ENCODE measurements around the gene NANOS2.
"Not testable (repeated sequence)": the region's sequence is repeated elsewhere in the genome, so short reads cannot be mapped to it uniquely, and the experiment has no call there.

NANOS2 gene

DNA sequence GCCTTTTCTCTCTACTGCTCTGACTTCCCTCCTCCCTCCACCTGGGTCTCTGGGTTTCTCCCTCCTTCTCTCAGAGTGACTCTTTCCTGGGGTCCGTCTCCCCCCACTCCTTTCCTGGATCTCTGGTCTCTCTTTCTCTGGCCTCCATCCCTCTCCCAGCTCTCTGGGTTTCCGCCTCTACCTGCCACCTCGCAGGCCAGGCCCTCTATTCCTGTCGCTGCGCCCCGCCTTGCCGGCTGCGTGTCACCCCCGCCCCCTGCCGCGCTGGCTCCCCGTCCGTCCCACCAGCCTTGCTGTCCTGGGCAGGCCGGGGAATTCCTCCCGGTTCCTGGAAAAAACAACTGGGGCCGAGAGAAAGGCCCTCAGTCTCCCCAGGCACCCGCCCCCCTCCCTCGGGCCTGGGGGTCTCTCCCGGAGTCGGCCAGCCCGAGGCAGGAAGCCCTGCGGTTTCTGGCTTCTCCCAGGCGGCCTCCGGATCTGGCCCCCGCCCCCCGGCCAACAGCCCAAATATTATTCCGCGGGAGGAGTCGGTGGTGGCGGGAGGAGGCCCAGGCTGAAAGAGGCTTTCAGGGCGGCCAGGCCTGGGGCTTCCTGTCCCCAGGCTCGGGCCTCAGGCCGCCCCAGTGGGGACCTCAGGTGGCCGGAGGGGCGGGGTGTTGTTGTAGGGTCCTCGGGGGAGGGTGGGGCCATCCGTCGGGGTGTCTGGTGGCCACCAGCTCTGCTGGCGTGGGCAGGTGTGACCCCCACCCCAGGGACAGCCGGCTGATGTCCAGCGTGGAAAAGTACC lies 38.0 kb downstream of the NANOS2 start:
- H3K27ac ChIP-seq (ENCODE audit: low read depth in 2 of 2, low read length in 2 of 2) = peak overlapping the region; percentile 78 to 87
- peak overlapping the region in 1 of 2 donors; percentile 38 for H3K4me3 ChIP-seq (ENCODE audit: low read length in 2 of 2)

DNA sequence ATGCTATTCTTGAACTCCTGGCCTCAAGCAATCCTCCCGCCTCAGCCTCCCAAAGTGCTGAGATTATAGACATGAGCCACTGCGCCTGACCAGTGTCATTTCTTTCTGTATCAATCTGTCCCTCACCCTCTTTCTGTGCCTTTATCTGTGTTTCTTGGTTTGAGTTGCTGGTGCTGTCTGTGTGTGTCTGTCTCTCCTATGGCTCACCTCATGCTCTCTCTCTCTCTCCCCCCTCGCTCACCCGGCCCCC lies 38.5 kb downstream of the NANOS2 start:
- Histone ChIP-seq H3K9ac (ENCODE audit: low read depth in 1 of 2, low read length in 2 of 2) (peak overlapping the region in 1 of 2 donors; percentile 67), H3K4me1 (ENCODE audit: control insufficient read depth in 2 of 2, insufficient read depth in 2 of 2, low read length in 2 of 2) (peaks cover 21 to 45% of the 10 kb centered on the region in 2 donors), H3K9me3 (ENCODE audit: control insufficient read depth in 2 of 2, low read length in 2 of 2) (no peaks in the 10 kb centered on the region), H3K4me3 (ENCODE audit: low read length in 2 of 2) (peak overlapping the region in 1 of 2 donors; percentile 38), H3K36me3 (ENCODE audit: control insufficient read depth in 2 of 2, insufficient read depth in 2 of 2, low read length in 2 of 2) (peaks cover 4 to 15% of the 10 kb centered on the region in 2 donors), H3K27me3 (ENCODE audit: control insufficient read depth in 2 of 2, insufficient read depth in 2 of 2, low read length in 2 of 2) (no peaks in the 10 kb centered on the region), H3K27ac (ENCODE audit: low read depth in 2 of 2, low read length in 2 of 2) (peak overlapping the region; percentile 78 to 87)

More for the DNA sequence above, 38.0 kb downstream of the NANOS2 start:
- Histone ChIP-seq H3K4me1 (ENCODE audit: control insufficient read depth in 2 of 2, insufficient read depth in 2 of 2, low read length in 2 of 2) (peaks cover 26 to 50% of the 10 kb centered on the region in 2 donors), H3K9me3 (ENCODE audit: control insufficient read depth in 2 of 2, low read length in 2 of 2) (no peaks in the 10 kb centered on the region), H3K27me3 (ENCODE audit: control insufficient read depth in 2 of 2, insufficient read depth in 2 of 2, low read length in 2 of 2) (no peaks in the 10 kb centered on the region), H3K36me3 (ENCODE audit: control insufficient read depth in 2 of 2, insufficient read depth in 2 of 2, low read length in 2 of 2) (peaks cover 4 to 15% of the 10 kb centered on the region in 2 donors), H3K9ac (ENCODE audit: low read depth in 1 of 2, low read length in 2 of 2) (peak overlapping the region in 1 of 2 donors; percentile 67)

DNA sequence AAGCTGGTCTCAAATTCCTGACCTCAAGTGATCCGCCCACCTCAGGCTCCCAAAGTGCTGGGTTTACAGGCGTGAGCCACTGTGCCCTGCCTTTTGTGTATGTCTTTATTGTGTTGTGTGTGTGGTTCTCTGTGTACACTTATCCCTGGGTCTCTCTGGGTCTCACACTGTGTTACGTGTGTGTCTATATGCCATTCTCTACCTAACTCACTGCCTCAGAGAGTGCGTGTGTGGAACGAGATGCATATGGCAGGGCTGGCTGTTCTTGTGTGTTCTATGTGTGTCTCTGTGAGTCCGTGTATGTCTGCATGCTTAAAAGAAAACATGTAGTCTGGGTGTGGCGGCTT lies 40.0 kb downstream of the NANOS2 start:
- no peak overlapping the region for H3K4me3 ChIP-seq (ENCODE audit: low read length in 2 of 2)
- H3K4me1 ChIP-seq (ENCODE audit: control insufficient read depth in 2 of 2, insufficient read depth in 2 of 2, low read length in 2 of 2) = peaks cover 19 to 44% of the 10 kb centered on the region in 2 donors
- H3K36me3 ChIP-seq (ENCODE audit: control insufficient read depth in 2 of 2, insufficient read depth in 2 of 2, low read length in 2 of 2) = peaks cover 6 to 15% of the 10 kb centered on the region in 2 donors
- H3K9ac ChIP-seq (ENCODE audit: low read depth in 1 of 2, low read length in 2 of 2) = no peak overlapping the region
- no peaks in the 10 kb centered on the region for H3K27me3 ChIP-seq (ENCODE audit: control insufficient read depth in 2 of 2, insufficient read depth in 2 of 2, low read length in 2 of 2)
- no peaks in the 10 kb centered on the region for H3K9me3 ChIP-seq (ENCODE audit: control insufficient read depth in 2 of 2, low read length in 2 of 2)
- H3K27ac ChIP-seq (ENCODE audit: low read depth in 2 of 2, low read length in 2 of 2) = no peak overlapping the region

DNA sequence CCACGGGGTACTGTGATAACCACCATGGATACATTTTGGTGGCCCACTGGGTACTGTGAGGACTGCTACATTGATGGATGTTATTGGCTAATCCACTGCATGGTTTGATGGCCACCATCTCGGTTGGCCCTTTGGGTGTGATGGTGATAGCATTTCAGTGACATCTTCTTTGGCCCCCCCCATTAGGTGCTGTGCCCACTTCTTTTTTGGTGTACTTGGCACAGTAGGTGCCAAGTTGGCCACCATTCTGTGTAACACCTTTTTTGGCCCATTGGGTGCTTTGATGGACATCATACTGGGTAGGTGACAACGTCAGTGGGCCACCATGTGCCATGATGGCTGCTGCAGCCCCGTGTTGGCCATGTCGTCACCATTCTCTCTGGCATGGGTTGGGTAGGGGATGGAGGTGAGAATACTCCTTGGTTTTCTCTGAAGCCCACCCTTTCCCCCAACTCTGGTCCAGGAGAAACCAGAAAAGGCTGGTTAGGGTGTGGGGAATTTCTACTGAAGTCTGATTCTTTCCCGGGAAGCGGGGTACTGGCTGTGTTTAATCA lies 41.3 kb downstream of the NANOS2 start:
- H3K4me1 ChIP-seq (ENCODE audit: control insufficient read depth in 2 of 2, insufficient read depth in 2 of 2, low read length in 2 of 2) = peaks cover 15 to 34% of the 10 kb centered on the region in 2 donors

DNA sequence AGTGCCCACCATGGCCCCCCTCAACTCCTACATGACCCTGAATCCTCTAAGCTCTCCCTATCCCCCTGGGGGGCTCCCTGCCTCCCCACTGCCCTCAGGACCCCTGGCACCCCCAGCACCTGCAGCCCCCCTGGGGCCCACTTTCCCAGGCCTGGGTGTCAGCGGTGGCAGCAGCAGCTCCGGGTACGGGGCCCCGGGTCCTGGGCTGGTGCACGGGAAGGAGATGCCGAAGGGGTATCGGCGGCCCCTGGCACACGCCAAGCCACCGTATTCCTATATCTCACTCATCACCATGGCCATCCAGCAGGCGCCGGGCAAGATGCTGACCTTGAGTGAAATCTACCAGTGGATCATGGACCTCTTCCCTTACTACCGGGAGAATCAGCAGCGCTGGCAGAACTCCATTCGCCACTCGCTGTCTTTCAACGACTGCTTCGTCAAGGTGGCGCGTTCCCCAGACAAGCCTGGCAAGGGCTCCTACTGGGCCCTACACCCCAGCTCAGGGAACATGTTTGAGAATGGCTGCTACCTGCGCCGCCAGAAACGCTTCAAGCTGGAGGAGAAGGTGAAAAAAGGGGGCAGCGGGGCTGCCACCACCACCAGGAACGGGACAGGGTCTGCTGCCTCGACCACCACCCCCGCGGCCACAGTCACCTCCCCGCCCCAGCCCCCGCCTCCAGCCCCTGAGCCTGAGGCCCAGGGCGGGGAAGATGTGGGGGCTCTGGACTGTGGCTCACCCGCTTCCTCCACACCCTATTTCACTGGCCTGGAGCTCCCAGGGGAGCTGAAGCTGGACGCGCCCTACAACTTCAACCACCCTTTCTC lies 42.3 kb downstream of the NANOS2 start:
- no peaks in the 10 kb centered on the region for H3K27me3 ChIP-seq (ENCODE audit: control insufficient read depth in 2 of 2, insufficient read depth in 2 of 2, low read length in 2 of 2)

More for the DNA sequence above, 41.3 kb downstream of the NANOS2 start:
- Histone ChIP-seq H3K27me3 (ENCODE audit: control insufficient read depth in 2 of 2, insufficient read depth in 2 of 2, low read length in 2 of 2) (no peaks in the 10 kb centered on the region), H3K27ac (ENCODE audit: low read depth in 2 of 2, low read length in 2 of 2) (no peak overlapping the region), H3K9ac (ENCODE audit: low read depth in 1 of 2, low read length in 2 of 2) (peak overlapping the region in 1 of 2 donors; percentile 17), H3K36me3 (ENCODE audit: control insufficient read depth in 2 of 2, insufficient read depth in 2 of 2, low read length in 2 of 2) (peaks cover 6 to 15% of the 10 kb centered on the region in 2 donors), H3K9me3 (ENCODE audit: control insufficient read depth in 2 of 2, low read length in 2 of 2) (no peaks in the 10 kb centered on the region), H3K4me3 (ENCODE audit: low read length in 2 of 2) (no peak overlapping the region)

DNA sequence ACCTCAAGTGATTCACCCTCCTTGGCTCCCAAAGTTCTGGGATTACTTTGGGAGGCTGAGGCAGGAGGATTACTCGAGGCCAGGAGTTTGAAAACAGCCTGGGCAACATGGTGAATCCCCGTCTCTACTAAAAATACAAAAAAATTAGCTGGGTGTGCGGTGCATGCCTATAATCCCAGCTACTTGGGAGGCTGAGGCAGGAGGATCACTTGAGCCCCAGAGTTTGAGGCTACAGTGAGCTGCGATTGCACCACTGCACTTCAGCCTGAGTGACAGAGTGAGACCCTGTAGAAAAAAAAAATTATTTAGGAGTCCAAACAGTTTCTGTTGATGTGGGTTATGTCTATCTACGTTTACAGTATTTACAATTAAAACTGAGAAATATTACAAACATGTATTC lies 43.8 kb downstream of the NANOS2 start:
- Histone ChIP-seq H3K27me3 (ENCODE audit: control insufficient read depth in 2 of 2, insufficient read depth in 2 of 2, low read length in 2 of 2) (no peaks in the 10 kb centered on the region), H3K9ac (ENCODE audit: low read depth in 1 of 2, low read length in 2 of 2) (no peak overlapping the region), H3K36me3 (ENCODE audit: control insufficient read depth in 2 of 2, insufficient read depth in 2 of 2, low read length in 2 of 2) (peaks cover 6 to 15% of the 10 kb centered on the region in 2 donors), H3K9me3 (ENCODE audit: control insufficient read depth in 2 of 2, low read length in 2 of 2) (no peaks in the 10 kb centered on the region), H3K27ac (ENCODE audit: low read depth in 2 of 2, low read length in 2 of 2) (no peak overlapping the region), H3K4me3 (ENCODE audit: low read length in 2 of 2) (no peak overlapping the region), H3K4me1 (ENCODE audit: control insufficient read depth in 2 of 2, insufficient read depth in 2 of 2, low read length in 2 of 2) (peaks cover 0 to 19% of the 10 kb centered on the region in 2 donors)

More for the DNA sequence above, 42.3 kb downstream of the NANOS2 start:
- H3K4me1 ChIP-seq (ENCODE audit: control insufficient read depth in 2 of 2, insufficient read depth in 2 of 2, low read length in 2 of 2) = peaks cover 7 to 25% of the 10 kb centered on the region in 2 donors
- H3K27ac ChIP-seq (ENCODE audit: low read depth in 2 of 2, low read length in 2 of 2) = no peak overlapping the region
- H3K9me3 ChIP-seq (ENCODE audit: control insufficient read depth in 2 of 2, low read length in 2 of 2) = no peaks in the 10 kb centered on the region
- peaks cover 6 to 15% of the 10 kb centered on the region in 2 donors for H3K36me3 ChIP-seq (ENCODE audit: control insufficient read depth in 2 of 2, insufficient read depth in 2 of 2, low read length in 2 of 2)
- H3K9ac ChIP-seq (ENCODE audit: low read depth in 1 of 2, low read length in 2 of 2) = no peak overlapping the region
- H3K4me3 ChIP-seq (ENCODE audit: low read length in 2 of 2) = no peak overlapping the region

DNA sequence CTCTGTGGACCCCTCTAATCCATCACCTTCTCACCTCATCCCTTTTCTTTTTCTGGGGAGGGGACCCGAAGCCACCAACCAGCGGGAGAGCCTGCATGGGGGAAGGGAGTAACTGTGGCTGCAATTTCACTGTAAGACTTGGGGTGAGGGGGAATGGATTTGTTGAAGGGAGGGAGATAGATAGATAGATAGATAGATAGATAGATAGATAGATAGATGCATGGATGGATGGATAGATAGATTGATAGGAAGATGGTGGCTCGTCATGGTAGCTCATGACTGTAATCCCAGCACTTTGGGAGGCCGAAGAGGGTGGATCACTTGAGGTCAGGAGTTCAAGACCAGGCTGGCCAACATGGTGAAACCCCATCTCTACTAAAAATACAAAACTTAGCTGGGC lies 47.3 kb downstream of the NANOS2 start:
- peak overlapping the region; percentile 81 to 86 for H3K9ac ChIP-seq (ENCODE audit: low read depth in 1 of 2, low read length in 2 of 2)

DNA sequence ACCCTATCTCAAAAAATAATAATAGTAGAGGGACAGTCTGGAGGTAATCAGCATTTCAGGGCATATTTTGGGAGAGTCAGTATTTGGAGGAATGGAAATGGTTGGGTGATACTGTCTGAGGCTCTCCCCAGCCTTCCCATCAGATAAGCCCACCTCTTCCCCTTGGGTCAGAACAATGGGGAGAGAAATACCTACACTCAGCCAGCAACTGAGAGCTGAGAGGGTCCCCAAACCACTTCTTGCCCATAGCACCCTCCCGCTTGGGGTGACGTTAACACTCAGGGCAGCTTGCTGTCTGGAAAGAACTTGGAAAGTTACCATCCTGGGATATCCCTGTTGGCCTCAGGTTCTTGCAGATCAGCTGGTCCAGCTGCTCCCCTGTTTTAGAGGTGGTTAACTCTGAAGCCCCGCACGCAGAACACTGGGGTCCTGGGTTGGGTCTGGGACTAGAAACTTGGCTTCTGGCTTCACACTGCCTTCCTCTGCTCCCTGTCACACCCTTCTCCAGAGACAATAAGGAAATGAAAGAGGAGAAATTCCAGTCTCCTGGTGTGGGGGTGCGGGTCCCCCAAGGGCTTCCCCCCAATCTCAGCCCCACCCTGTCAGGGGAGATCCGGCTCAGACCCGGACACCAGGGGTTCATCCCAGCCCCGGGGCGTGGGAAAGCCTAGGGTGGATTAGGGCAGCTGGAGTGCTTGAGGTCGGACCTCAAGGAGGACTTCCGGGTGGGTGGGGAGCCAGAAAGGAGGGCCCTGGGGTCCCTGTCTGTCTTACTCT lies 48.0 kb downstream of the NANOS2 start:
- H3K36me3 ChIP-seq (ENCODE audit: control insufficient read depth in 2 of 2, insufficient read depth in 2 of 2, low read length in 2 of 2) = peaks cover 0 to 2% of the 10 kb centered on the region in 2 donors
- H3K9me3 ChIP-seq (ENCODE audit: control insufficient read depth in 2 of 2, low read length in 2 of 2) = no peaks in the 10 kb centered on the region
- peaks cover 15% of the 10 kb centered on the region in 2 donors for H3K4me1 ChIP-seq (ENCODE audit: control insufficient read depth in 2 of 2, insufficient read depth in 2 of 2, low read length in 2 of 2)
- no peaks in the 10 kb centered on the region for H3K27me3 ChIP-seq (ENCODE audit: control insufficient read depth in 2 of 2, insufficient read depth in 2 of 2, low read length in 2 of 2)
- H3K4me3 ChIP-seq (ENCODE audit: low read length in 2 of 2) = peak overlapping the region; percentile 80 to 82
- peak overlapping the region; percentile 82 to 89 for H3K27ac ChIP-seq (ENCODE audit: low read depth in 2 of 2, low read length in 2 of 2)
- peak overlapping the region; percentile 81 to 86 for H3K9ac ChIP-seq (ENCODE audit: low read depth in 1 of 2, low read length in 2 of 2)

More for the DNA sequence above, 47.3 kb downstream of the NANOS2 start:
- Histone ChIP-seq H3K4me1 (ENCODE audit: control insufficient read depth in 2 of 2, insufficient read depth in 2 of 2, low read length in 2 of 2) (peaks cover 10 to 11% of the 10 kb centered on the region in 2 donors), H3K27ac (ENCODE audit: low read depth in 2 of 2, low read length in 2 of 2) (peak overlapping the region; percentile 82 to 89), H3K4me3 (ENCODE audit: low read length in 2 of 2) (peak overlapping the region; percentile 80 to 82)
- not testable (repeated sequence) for H3K9me3 ChIP-seq (ENCODE audit: control insufficient read depth in 2 of 2, low read length in 2 of 2); H3K36me3 ChIP-seq (ENCODE audit: control insufficient read depth in 2 of 2, insufficient read depth in 2 of 2, low read length in 2 of 2); H3K27me3 ChIP-seq (ENCODE audit: control insufficient read depth in 2 of 2, insufficient read depth in 2 of 2, low read length in 2 of 2)

DNA sequence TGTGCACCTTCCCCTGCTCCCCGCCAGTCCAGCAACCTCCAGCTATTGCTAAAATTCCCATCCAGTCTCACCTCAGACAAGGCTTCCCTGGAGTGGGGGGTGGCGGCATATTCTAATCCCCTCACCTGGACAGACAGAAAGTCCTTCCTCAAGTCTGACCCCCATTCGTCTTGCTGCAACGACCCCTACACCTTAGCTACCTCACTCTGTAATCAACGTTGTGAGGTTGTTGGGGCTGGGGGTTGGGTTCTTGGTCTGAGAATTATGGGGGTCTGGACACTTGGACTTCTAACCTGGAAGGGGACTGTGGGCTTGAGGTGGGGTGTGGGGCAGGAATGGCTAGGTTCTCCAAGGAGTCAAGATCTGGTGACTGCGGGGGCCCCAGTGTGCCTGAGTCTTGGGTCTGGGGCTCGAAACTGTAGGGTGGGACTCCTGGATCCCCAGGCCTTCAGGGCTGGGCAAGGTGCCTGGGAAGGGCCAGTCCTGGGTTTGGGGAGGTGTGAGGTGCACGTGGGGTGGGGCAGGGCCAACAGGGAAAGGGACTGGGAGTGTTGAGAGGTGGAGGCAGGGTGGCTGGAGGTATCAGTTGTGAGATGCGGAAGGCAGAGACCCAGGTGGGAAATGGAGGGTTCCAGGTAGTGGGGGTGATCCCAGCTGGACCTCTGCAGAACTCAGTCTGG lies 49.2 kb downstream of the NANOS2 start:
- Histone ChIP-seq H3K4me3 (ENCODE audit: low read length in 2 of 2) (peak overlapping the region; percentile 80 to 82), H3K27ac (ENCODE audit: low read depth in 2 of 2, low read length in 2 of 2) (peak overlapping the region; percentile 82 to 89), H3K36me3 (ENCODE audit: control insufficient read depth in 2 of 2, insufficient read depth in 2 of 2, low read length in 2 of 2) (no peaks in the 10 kb centered on the region), H3K9me3 (ENCODE audit: control insufficient read depth in 2 of 2, low read length in 2 of 2) (no peaks in the 10 kb centered on the region), H3K27me3 (ENCODE audit: control insufficient read depth in 2 of 2, insufficient read depth in 2 of 2, low read length in 2 of 2) (no peaks in the 10 kb centered on the region), H3K9ac (ENCODE audit: low read depth in 1 of 2, low read length in 2 of 2) (peak overlapping the region; percentile 81 to 86), H3K4me1 (ENCODE audit: control insufficient read depth in 2 of 2, insufficient read depth in 2 of 2, low read length in 2 of 2) (peaks cover 15 to 20% of the 10 kb centered on the region in 2 donors)
